Lower leg skin (tissue), 4 donors: ENCODE results near the gene CNGA3. TPM values are rescaled to one million over a fixed set of nuclear protein-coding genes. Genes with fewer than 3 reads are reported as not detected.

Source experiments
- DNase-seq, 2 donors: peaks; one replicate each; pipeline ENCODE4 v3.0.0-alpha.2; 2019; ENCODE audit warnings: low spot score in 2 of 2
- H3K4me3 ChIP-seq: fragments of 200-600 bp; sonication (generic); 2 replicates; pipeline ENCODE4 v1.5.1; 2017; ENCODE audit warnings: mild to moderate bottlenecking, low read depth; ENCODE audit not compliant: poor library complexity, severe bottlenecking
- CTCF ChIP-seq, 3 donors: fragments of 450-650 bp; IDR thresholded peaks; one replicate each; pipeline ENCODE4 v1.5.1; 2016; ENCODE audit warnings: antibody characterized with exemption in 3 of 3, mild to moderate bottlenecking in 3 of 3, moderate library complexity in 2 of 3
- POLR2A ChIP-seq, 2 donors: fragments of 450-650 bp; IDR thresholded peaks; one replicate each; pipeline ENCODE4 v1.6.1; 2016 to 2017; ENCODE audit warnings: antibody characterized with exemption in 2 of 2, mild to moderate bottlenecking in 1 of 2, moderate library complexity in 1 of 2
- WGBS, 2 donors: methylation state at CpG; one replicate each; pipeline ENCODE4 v1.1.5; 2018; 5-methylcytosine and 5-hydroxymethylcytosine counted together
- intact Hi-C: fragments of 100-400 bp; cut with DNase I; formaldehyde crosslinking; loops from one replicate; pipeline ENCODE4 v1.15.0; 2023; ENCODE audit warnings: low total_unique reads
- total RNA-seq, 4 donors: library from RNA; depleted of rRNA; stranded (reverse); fragments of >200 nt; gene quantifications; one replicate each; pipeline ENCODE4 v1.1.0, GENCODE V29; 2016

The CNGA3 gene
- not detected for total RNA-seq

DNA sequence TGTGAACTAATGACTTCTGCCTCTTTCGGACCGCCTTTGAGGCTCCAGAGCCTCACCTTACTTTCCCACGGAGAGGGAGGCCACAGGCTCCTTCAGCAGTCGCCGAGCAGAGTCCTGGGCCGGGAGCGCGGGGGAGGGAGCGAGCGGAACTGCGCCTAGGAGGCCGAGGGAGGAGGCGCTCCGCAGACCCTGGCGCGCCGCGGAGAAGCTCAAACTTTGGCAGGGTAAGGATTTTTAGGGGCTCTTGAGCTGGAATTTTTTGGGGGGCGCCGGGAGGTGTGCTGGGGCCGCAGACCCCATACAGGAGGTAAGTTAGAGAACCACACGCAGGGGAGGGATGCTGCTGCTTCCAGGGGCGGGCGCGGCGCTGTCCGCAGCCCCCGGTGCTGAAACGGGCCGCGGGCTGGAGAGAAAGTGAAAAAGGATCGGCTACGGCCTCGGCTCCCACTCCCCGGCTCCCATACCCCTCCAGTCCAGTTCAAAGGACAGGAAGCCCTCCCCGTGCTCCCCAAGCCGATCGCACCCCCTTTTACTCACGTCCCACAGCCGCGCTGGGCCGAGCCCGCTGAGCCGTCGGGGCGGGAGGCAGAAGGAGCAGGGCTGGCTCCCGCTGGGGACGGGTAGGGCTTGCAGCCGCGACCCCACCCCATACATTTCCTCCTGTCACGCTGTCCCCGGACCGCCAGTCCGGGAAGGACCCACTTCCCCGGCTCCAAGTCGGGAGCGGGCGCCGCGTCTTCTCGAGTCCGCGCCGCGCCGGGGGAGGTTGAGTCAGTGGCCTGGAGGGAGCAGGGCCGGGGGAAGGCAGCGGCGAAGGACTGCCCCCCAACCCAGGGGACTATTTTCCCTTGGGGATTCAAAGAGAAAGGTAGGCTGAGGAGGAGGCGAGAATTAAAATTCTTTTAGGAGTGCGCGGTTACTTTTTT lies at the start of gene CNGA3:
Gene CNGA3, plus strand, starts transcription at position 146 of the 926 bp plus-strand sequence. CDS start 23,520 bp downstream, outside the sequence.
- 3 to 9% methylated on average over 59 to 65 of the region's 72 CpGs for WGBS, 2 donors
- intact Hi-C loops, result no loop called here

DNA sequence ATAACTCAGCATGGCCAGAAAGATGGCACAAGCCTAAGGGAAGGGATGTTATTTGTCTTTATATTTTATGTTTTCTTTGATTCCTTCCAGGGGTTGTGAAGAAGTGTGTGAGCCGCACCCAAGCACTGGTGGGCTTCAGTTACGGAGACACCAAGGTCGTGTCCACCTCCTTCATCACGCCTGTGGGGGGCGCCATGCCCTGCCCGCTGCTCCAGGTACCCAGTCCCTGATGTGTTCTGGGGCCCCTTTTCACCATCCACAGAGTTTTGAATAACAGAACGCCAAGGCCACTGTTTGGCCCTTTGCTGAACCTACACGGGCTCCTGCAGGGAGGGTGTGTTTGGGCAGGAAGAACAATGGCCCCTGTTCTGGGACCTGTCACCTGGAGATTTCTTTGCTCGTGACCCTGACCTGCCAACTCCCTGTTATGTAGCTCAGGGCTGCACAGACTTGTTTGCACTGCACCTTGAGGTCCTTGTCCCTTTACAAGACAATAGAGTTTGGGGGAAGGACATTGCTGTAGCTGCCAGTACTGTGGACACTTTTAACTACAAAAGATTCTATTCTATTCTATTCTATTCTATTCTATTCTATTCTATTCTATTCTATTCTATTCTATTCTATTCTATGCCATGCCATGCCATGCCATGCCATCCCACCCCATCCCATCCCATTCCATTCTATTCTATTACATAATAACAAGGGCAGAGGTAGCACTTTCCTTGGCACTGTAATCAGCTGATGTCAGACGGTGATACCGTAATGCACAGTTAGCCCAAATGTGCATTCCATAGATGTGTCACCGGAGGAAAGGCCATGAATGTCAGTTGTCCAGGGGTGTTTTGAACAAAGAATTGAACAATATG lies 48.2 kb upstream of the CNGA3 start:
- no peak overlapping the region for H3K4me3 ChIP-seq
- intact Hi-C loops, result no loop called here
- TF ChIP-seq POLR2A (IDR thresholded peaks at IDR 0.05), result no peak
- no peak for TF ChIP-seq CTCF (IDR thresholded peaks at IDR 0.05)
- DNase-seq, result no peak
- WGBS, 2 donors, result 71 to 77% methylated on average over 12 of the region's 12 CpGs

More for the DNA sequence above, at the start of gene CNGA3:
- DNase-seq, result no peak
- TF ChIP-seq CTCF (IDR thresholded peaks at IDR 0.05), result no peak
- TF ChIP-seq POLR2A (IDR thresholded peaks at IDR 0.05), result no peak
- no peak within 1 kb of the TSS for H3K4me3 ChIP-seq

- H3K4me3 ChIP-seq, result no peak overlapping the region
- intact Hi-C loops, result no loop called here
- no peak for TF ChIP-seq CTCF (IDR thresholded peaks at IDR 0.05)
- TF ChIP-seq POLR2A (IDR thresholded peaks at IDR 0.05), result no peak
- WGBS, 2 donors, result 63% methylated on average over 6 of the region's 6 CpGs
- DNase-seq, result no peak
These were observed 47.5 kb upstream of the CNGA3 start for GRCh38 chr2:98298683-98299164.

- no peak for DNase-seq
- intact Hi-C loops, result no loop called here
- WGBS, 2 donors, result 66 to 69% methylated on average over 8 of the region's 8 CpGs
- TF ChIP-seq POLR2A (IDR thresholded peaks at IDR 0.05), result no peak
- no peak for TF ChIP-seq CTCF (IDR thresholded peaks at IDR 0.05)
- H3K4me3 ChIP-seq, result no peak overlapping the region
These were observed 46.9 kb upstream of the CNGA3 start for GRCh38 chr2:98299211-98299905.

DNA sequence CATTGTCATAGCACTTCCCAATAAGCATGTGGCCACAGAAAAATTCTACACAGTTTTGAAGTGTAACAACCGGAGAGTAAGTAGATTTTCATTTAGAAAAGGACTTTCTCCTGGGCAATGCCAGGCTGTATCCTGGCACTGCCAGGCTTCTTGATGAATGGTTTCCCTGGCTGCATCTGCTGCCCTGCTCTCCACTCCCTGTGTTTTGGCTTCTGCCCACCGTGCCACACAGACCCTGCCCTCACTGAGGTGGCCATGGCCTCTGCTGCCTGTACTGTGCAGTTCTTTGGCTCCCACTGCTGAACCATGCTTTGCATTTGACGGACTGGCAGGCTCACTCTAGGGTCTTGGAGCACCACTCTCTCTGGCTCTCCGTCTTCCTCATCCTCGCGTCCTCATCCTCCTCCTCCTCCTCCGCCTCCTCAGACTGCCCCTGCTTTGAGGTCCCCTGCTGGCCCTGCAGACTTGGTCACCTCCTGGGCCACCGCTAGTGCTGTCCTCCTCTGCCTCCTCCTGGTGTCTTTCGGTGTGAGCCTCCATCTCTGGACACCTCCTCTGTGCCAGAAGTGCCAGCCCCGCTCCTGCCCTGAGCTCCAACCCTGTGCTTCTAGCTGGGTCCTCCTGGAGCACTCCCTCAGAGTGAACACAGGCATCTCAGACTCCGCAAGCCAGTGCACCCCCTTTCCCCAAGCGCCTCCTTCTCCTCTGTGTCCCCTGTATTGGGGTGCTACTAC lies 45.9 kb upstream of the CNGA3 start:
- 90 to 94% methylated on average over 12 of the region's 12 CpGs for WGBS, 2 donors
- TF ChIP-seq CTCF (IDR thresholded peaks at IDR 0.05), result no peak
- TF ChIP-seq POLR2A (IDR thresholded peaks at IDR 0.05), result no peak
- DNase-seq, result no peak
- H3K4me3 ChIP-seq, result no peak overlapping the region
- intact Hi-C loops, result no loop called here
